ENCODE data around the gene LBX2.
A peak's percentile ranks its signal among the peaks of the same experiment; 100 is the strongest.

LBX2 gene

GRCh38 chr2:74499267-74499939, at the start of gene LBX2:
LBX2 (minus strand) TSS chr2:74499603; CDS start chr2:74499537, 66 bp downstream.
- no peak for DNase-seq (ENCODE audit: low read depth)

GRCh38 chr2:74548285-74548899, 49.0 kb upstream of the LBX2 start:
- DNase-seq (ENCODE audit: low read depth) = no peak

GRCh38 chr2:74546004-74546403, 46.6 kb upstream of the LBX2 start:
- no peak for DNase-seq (ENCODE audit: low read depth)

- DNase-seq (ENCODE audit: low read depth) = no peak
Measured at GRCh38 chr2:74544634-74545033, 45.2 kb upstream of the LBX2 start.

- no peak for DNase-seq (ENCODE audit: low read depth)
Measured at GRCh38 chr2:74542978-74543377, 43.6 kb upstream of the LBX2 start.

- no peak for DNase-seq (ENCODE audit: low read depth)
Measured at GRCh38 chr2:74540291-74540690, 40.9 kb upstream of the LBX2 start.

GRCh38 chr2:74538881-74539339, 39.5 kb upstream of the LBX2 start:
- no peak for DNase-seq (ENCODE audit: low read depth)

- DNase-seq (ENCODE audit: low read depth) = no peak
Measured at GRCh38 chr2:74537140-74537539, 37.7 kb upstream of the LBX2 start.

GRCh38 chr2:74536166-74536950, 37.0 kb upstream of the LBX2 start:
- DNase-seq (ENCODE audit: low read depth) = no peak

- DNase-seq (ENCODE audit: low read depth) = no peak
Measured at GRCh38 chr2:74535440-74535965, 36.1 kb upstream of the LBX2 start.

GRCh38 chr2:74534411-74534810, 35.0 kb upstream of the LBX2 start:
- no peak for DNase-seq (ENCODE audit: low read depth)

- no peak for DNase-seq (ENCODE audit: low read depth)
Measured at GRCh38 chr2:74533464-74533863, 34.1 kb upstream of the LBX2 start.

- no peak for DNase-seq (ENCODE audit: low read depth)
Measured at GRCh38 chr2:74532222-74532621, 32.8 kb upstream of the LBX2 start.

- DNase-seq (ENCODE audit: low read depth) = no peak
Measured at GRCh38 chr2:74531666-74532065, 32.3 kb upstream of the LBX2 start.

GRCh38 chr2:74530239-74531187, 31.1 kb upstream of the LBX2 start:
- DNase-seq (ENCODE audit: low read depth) = no peak

- DNase-seq (ENCODE audit: low read depth) = peak; percentile 99
Measured at GRCh38 chr2:74529357-74530238, 30.2 kb upstream of the LBX2 start, which contains the start of the genes AUP1 and HTRA2. AUP1 (minus strand) TSS chr2:74529706; CDS start chr2:74529629, 77 bp downstream. HTRA2 (plus strand) TSS chr2:74529933; CDS start chr2:74530007, 74 bp downstream.

- no peak for DNase-seq (ENCODE audit: low read depth)
Measured at GRCh38 chr2:74528600-74529356, 29.4 kb upstream of the LBX2 start.

- no peak for DNase-seq (ENCODE audit: low read depth)
Measured at GRCh38 chr2:74527741-74528140, 28.3 kb upstream of the LBX2 start.

- no peak for DNase-seq (ENCODE audit: low read depth)
Measured at GRCh38 chr2:74526649-74527230, 27.3 kb upstream of the LBX2 start.
